Activated CD8-positive, alpha-beta memory T cell treated with anti-CD3 and anti-CD28 coated beads, Interleukin-2, amount 50 U/mL, for 4 hours (primary cell): ENCODE data around the gene L1CAM.

Experiments used
- DNase-seq: peaks from one replicate; pipeline ENCODE4 v3.0.0-alpha.2; 2020

The L1CAM gene

DNA sequence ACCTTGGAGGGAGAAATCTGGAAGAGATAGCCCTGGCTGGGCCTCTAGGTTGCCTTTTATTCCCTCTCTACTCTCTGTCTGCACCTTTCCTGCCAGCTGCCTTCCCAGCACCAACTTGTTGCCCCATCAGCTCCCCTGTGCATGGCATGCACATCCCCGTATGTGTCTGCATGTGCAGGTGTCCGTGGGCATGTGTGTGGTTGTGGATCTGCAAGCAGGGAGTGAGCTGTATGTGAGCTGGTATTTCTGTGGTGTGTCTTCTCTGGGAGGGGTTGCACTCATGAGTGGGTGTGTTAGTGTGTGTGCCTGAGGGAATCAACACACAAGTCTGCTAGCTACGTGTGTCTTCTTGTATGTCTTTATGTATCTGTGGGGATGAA is 9.9 kb downstream of the L1CAM start:
- DNase-seq = no peak

DNA sequence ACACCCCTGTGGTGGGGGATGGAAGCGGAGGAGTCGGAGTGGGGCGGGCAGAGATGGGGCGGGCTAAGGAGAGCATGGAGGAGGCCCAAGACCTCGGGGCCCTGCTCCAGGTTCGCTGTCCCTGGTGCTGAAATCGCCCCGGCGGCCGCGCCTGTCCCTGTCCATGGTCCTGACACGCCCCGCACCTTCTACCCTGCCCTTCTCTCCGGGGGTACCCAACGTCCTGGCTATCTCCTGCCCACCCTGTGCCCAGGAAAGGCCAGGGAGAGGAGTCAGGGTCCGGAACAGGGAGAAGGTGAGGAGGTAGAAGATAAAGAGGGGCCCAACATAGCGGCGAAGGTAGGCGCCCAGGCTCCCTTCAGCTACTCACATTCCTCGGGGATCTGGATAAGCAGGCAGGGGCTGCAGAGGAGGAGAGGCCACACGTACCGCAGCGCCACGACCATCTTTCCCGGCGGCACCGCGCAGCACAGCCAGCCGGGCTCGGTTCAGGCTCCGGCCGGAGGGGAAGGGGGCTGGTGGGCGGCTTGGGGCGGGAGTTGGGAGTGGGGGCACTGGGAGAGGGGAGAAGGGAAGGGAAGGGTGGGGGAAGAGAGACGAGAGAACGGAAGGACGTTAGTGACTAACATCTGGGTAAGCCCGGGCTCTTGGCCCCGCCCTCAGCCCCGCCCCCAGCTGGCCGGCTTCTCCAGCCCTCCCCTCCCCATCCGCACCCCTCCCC is 10.4 kb downstream of the L1CAM start:
- peak; percentile 70 for DNase-seq

DNA sequence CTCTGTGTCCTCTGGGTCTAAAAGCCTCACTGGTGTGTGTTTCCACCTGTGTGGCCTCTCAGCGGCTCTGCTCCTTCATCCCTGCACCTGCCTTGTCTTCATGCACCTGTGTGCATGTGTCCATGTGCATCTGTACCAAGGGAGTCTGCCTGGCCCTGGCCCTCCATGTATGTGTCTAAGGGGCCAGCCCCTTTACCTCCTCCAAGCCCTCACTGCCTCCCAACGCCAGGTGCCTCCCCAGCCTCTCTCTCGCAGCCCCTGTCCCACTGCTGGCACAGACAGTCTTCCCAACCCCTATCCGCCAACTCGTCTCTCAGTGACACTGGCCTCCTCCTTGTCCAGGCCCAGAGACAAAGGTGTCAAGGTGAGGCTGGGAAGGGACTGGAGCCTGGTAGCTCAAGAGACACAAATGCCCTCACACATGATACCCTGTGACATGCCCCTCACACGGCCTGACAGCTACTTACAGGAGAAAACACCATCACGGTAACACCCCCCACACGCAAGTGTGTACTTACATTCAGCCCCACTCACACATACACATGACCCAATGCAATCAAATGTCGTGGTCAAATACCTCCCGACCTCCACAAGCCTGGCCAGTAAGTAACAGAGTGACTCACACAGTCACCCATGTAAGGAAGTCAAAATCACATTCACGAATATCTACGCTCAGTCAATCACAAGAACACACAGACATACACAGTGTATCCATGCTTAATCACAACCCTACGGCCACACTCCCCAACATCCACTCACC is 11.4 kb downstream of the L1CAM start:
- no peak for DNase-seq

DNA sequence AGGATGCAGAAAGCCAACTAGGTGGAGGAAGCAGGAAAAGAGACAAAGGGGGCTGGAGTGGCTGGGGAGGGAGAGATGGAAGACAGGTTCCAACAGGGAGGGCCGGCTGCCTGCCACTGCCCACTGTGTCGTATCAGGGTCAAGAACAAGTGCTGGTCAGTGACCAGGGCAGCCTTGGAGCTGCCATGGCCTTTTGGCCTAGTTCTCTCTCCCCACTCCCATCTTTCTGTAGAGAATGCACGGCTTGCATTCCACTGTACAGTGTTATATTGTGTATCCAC is 11.9 kb downstream of the L1CAM start:
- DNase-seq = no peak

DNA sequence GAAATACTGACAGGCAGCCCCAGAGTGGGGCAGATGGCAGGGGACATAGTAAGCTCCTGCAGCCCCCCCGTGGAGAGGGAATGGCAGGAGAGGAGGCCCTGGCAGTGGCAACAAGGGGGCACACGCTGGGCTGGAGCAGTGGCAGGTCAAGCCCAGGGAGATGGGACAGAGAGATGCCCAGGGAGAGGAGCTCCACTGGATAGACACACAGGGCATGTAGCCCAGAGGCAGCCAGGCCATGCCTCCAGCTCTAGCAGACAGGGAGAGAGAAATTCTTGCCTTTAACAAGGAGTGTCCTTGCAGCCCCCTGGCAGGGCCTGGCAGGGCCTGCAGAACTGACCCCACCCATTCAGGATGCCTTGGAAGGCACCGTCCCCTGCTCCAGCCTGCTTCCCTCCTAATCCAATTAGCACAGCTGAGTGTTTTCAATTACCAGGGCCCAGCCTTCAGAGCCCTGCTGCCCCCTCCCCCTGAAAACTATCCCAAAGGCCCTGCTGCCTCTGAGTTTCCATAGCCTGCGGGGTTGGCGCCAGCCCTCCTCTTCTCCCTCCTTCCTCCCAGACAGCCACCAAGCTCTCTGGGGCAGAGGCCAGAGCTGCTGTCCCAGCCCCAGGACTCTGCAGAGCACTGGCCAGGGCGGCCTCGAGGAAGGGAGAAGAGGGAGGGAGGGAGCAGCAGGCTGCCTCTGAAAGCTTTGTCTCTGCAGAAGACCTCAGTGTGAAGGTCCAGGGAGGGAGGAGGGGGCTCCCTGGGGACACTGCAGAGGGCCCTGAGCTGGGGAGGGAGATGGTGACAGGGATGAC is 12.5 kb downstream of the L1CAM start:
- no peak for DNase-seq

DNA sequence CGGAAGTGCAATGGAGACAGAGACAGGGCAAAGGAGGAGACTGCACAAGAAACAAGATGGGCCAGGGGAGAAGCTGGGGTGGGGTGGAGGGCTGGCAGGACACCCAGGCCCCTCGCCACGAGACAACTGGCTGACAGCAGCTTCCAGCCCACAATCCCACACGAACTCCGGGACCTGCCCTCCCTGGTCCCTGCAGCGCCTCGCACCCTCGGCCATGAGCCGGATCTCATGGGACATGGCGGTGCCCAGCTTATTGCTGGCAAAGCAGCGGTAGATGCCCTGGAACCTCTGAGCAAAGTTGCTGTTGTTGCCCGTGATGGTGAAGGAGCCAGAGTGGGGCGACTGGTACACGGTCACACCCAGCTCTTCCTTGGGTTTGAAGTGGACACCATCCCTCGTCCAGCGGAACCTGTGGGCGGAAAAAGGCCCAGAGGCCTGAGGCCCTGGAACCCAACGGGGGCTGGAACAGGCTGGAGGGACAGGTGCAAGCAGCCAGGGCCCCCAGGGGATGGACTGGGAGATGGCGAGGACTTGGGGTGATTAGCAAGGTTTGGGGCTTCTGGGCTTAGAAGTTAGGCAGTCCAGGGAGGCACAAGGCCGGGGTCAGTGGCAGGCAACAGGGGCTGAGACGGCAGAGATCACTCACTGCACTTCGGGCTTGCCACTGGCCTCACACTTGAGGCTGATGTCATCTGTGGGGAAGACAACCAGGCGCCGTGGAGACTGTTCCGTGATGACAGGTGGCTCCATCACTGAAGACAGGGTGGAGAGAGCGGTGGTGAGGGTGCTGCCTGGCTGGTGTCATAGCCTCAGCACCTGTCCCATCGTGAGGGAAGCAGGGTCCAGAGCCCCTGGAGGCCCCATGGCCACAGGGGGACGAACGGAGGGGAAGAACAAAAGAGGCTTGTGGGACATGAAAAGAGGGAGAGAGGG is 13.8 kb downstream of the L1CAM start:
- DNase-seq = no peak

DNA sequence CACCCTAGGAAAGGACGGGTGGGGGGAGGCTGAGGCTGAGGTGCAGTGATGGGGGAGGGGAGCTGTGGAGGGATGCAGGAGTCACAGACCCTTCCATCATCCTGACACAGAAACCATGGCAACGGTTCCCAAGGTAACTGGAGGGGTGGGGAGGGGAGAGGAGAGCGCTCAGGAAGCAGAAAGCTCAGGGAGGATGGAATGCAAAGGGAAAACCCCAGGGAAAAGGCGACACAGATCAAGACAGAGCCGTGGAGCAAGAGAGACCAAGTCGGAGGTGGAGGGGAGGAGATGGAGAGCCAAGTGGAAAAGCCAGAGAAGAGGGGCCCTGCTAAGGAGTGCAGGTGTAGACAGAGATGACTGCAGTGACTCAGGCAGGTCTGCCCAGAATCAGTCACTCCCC is 14.5 kb downstream of the L1CAM start:
- no peak for DNase-seq

DNA sequence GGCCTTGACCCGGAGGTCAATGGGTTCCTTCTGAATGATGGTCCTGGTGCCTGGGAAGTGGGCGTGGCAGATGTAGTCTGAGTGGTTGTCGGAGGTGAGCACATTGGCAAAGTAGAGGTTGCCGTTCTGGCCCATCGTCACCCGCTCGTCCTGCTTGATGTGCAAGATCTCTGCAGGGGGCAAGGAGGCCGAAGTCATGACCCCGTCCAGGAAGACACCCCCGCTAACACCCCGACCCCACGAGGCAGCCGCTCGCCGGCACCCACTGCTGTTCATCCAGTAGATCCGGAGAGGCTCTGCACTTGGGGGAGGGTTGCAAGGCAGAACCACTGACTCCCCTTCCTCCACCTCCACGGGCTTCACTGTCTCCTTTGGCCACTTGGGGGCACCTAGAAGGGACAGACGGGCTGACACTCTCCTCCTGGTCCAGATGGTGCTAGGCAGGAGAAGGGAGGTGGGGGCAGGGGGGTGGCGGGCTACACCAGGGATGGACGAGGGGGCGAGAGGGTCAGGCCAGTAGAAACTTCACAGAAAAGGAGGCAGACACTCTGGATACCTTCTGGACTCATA is 15.1 kb downstream of the L1CAM start:
- DNase-seq = no peak

DNA sequence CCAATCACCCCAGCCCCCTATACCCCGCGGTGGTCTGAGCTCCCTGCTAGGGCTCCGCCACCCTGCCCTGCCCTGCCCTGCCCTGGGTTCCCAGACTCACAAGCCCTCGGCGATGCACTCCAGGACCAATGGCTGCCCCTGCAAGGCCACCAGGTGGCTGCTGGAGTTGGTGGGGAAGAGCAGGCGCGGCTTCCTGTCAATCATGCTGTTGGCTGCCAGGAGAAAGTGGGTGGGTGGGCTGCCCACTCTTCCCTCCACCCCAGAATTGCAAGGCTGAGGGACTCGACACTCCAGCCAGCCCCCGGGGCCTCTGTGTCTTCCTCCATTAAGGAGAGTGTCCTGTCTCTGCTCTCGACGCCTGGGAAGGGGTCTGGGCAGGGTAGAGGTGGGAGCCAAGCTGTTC is 15.7 kb downstream of the L1CAM start:
- DNase-seq = no peak

DNA sequence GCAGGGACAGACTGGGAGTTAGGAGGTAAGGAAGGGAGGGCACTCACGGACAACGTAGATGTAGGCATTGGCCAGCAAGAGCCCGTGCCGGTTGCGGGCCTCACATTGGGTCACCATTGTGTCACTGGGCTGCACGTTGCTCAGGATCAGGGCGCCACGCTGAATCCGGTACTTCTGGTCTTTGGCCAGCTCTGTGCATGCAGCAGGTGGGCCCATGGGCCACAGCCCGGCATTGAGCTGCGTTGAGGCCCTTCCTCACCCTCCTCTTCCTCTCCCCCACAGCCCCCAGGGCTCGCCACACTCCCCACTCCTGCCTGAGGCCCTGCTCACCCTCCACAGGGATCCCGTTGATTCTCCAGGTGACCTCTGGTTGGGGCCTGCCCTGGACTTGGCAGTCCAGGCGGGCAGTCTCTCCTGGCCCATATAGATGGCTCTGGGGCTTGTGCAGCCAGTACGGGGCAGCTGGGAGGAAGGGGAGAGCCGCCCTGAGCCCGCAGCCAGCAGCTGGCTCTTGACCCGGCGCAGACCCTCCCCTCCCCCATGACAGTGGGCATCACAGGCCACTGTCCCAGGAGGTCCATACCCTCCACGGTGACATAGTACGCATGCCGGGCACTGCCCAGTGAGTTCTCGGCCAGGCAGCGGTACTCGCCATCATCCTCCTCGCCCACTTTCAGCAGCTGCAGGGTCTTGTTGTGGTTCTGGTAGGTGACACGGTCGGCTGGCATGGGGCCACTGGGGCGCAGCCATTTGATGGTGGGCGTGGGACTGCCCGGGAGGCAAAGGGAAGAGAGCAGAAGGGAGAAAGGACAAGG is 16.3 kb downstream of the L1CAM start:
- no peak for DNase-seq

DNA sequence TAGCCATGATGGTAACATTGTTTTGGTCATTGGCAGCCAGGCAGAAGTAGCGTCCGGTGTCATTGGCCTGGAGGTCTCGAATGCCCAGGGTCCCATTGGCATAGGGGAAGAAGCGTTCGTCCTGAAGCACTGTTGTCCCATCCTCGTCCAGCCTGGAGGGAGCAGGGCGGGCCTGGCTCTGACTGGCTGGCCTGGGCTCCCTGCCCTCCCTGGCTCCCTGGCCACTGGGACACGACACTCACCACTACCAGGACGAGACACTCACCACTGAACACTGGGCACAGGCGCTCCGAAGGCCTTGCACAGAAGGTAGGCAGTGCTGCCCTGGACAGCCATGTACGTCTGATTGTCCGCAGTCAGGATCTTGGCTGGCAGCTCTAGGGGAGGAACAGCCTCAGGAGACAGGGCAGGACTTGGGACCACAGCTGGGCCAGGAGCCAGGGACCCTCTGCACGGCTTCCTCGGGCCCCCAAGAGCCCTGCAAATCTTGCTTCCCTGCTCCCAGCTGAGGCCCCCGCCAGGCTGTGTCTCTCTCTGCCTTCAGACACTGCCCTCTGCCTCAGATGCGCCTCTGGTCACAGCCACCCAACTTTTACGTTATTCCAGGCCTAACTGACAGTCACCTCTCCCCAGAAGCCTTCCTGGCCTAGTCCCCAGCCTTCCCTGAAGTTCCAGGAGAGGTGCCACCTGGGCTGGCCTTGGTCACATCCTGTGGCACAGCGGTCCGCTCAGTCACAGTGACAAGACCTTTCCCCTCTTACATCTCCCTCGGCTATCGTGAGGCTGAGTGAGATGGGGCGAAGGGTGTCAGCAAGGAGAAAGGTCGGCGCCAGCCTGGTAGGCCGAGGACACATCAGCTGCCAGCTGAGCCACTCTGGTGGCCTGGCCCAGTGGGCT is 17.1 kb downstream of the L1CAM start:
- DNase-seq = no peak

DNA sequence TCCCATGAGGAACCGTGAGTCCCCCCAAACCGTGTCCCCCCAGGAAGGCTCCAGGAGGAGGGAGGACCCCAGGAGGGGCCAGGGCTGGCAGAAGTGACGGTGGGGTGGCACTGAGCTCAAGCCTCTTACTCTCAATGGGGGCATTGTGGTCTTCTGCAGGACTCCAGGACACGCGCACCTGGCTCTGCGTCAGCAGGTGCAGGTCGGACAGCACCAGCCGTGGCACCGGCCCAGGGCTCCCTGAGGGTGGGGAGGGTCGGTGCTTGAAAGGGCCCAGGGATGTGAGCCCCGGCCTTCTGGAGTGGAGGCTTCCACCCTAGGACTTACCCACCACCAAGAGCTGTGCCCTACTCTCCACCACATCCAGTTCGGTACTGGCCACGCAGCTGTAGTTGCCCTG is 18.3 kb downstream of the L1CAM start:
- no peak for DNase-seq

DNA sequence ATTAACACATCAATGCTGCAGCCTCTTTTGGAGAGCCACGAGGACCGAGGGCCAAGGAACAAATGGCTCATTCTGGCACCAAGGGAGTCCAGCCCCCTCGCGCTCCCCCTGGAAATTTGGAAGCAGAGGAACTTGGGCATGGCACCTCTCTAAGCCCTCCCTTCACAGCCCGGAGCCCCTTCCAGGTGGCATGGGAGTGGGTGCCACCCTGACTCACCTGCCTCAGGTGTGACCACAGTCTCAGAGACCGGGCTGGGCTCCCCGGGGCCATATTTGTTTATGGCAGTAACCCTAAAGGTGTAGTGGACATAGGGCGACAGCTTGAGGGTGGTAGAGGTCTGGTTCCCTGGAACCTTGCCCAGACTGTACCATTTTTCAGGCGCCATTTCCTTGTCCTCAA is 18.8 kb downstream of the L1CAM start:
- DNase-seq = no peak

DNA sequence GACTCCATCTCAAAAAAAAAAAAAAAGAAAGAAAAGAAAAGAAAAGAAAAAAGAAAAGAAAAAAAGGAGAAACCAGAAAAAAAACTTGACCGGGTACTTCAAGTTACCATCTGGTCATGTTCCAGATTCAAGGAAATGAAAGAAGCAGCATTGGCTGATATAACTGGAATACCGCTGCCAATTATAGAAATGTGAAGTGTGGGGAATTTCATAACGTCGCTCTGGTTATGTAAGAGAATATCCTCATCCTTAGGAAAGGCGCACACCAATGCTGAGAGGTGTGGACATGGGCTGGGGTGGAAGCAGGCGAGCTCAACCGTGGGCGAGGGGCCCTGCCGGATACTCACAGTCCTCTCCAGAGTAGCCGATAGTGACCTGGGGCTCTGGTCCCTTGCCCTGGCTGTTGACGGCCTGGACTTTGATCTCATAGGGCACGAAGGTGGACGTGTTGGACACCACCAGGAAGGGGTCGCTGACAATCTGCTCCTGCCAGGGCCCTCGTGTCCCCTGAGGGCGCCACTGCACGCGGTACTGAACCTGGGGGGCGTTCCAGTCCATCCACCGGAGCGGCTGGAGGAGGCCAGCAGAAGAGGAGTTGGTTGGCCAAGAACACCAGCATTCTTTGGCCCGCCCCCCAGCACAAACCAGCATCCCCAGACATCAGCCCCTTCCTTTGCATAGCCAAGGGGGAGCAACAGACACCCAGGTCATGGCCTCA is 19.5 kb downstream of the L1CAM start:
- no peak for DNase-seq

DNA sequence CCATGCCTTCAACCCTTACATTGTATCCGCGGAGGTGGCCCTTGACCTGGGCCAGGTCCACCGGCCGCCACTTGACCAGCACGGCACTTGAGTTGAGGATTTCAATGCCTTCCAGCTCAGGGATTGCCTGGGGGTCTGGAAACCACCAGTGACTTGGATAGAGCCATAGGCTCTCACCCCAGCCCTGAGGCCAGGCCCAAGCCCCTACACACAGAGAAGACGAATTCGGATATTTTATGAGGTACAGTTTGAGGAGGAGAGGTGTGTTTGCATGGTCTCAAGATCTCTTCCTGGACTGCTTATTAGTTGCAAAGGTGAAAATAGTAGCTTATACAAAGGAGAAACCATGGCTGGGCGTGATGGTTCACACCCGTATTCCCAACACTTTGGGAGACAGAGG is 20.3 kb downstream of the L1CAM start:
- DNase-seq = no peak

DNA sequence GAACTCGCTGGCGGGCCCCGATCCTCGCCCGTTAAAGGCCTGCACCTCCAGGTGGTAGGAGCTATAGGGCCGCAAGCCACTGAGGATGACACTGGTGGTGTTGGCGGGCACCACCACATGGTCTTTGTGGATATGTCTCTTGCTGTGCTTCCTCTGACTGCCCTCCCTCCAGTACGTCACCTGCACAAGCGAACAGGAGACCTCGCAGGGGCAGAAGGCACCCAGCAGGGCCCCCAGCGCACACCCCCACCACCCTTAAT is 20.7 kb downstream of the L1CAM start:
- DNase-seq = no peak

DNA sequence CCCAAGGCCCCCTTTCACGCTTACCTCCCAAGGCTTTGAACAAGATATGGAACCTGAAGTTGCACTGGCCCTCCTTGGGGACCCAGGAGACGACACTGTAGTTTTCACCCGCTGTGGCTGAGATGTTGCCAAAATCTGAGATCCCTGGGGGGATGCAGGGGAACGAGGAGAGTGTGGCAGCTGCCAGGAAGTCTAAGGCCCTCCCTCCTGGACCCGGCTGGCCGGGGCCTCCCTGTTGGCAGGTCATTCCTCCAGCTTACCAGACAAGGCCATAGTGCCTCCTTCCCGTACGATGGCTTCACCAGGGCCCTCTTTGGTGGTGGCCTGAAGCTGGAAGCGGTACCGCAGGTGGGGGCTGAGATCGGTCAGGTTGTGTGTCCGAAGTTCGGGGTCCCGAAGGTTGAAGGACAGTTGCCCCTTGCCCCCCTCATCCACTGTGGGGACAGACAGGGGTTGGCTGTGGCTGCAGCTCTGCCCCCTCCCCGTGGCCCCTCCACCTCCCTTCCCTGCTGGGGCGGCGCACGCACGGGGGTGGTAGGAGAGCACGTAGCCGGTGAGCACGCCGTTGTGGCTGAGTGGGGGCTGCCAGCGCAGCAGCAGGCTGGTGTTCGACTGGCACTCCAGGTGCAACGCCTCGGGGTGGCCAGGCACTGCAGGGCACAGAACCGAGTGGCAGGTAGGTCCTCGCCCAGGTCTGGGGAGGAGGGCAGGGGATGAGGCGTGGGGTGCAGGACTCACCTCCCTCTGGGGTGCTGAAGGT is 21.2 kb downstream of the L1CAM start:
- no peak for DNase-seq

DNA sequence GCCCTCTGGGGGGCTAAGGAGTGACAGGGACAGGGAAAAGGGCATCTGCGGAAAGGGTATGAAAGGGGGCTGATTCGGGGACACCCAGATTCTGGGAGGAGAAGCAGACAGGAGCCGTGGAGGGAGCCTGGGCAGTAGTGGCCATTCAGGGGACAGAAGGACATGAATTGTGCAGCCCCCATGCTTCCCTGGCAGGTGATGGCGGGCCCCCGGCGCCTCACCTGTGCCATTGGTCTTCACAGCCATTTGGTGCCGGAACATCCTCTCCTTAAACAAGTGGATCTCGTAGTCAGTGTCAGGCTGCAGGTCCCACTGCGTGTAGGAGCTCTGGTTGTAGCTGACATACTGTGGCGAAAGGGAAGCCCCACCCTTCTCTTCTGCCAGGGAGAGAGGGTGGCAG is 21.9 kb downstream of the L1CAM start:
- DNase-seq = no peak

DNA sequence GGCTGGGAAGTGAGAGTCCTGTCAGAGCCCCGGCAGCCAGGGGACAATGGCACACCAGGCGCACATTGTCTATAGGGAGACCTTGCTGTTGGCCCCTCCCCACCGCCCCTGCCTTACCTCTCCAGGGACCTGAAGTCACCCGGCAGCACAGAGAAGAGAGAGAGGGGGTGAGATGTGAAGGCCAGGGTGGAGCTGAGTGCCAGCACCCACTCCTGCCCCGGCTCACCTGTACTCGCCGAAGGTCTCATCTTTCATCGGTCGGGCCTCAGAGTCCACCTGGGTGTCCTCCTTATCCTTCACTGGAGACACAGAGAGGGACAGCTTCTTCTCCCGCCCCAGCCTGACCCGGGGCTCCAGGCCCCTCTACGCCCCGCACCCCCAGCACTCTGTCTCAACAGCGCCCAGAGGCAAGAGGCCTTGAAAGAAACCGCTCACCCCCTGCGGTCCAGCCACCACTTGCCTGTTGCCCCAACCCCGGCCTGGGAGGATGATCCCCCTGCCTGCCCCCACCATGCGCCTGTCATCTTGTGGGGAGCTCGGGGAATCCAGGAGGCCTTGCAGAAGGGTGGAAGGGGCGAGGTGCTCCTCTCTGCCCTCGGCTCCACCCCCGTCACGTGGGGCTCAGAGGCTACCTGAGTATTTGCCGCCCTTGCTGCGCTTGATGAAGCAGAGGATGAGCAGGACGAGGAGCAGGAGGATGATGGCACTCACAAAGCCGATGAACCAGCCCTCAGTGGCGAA is 22.6 kb downstream of the L1CAM start:
- no peak for DNase-seq
